COLO668 (cell line): Measurements from ENCODE around the gene MMP17.
A peak's percentile ranks its signal among the peaks of the same experiment; 100 is the strongest.
"Not testable (repeated sequence)": the region's sequence is repeated elsewhere in the genome, so short reads cannot be mapped to it uniquely, and the experiment has no call there.

Experiments
- DNase-seq: peaks from one replicate; lab custom pipeline; 2025; ENCODE audit not compliant: unreplicated experiment; lab: John Stamatoyannopoulos, UW

Gene MMP17

GRCh38 chr12:131862994-131863710 lies 35.0 kb downstream of the MMP17 start:
- DNase-seq = no peak

- no peak for DNase-seq
These were observed 35.7 kb downstream of the MMP17 start for GRCh38 chr12:131863711-131864396.

- no peak for DNase-seq
These were observed 36.3 kb downstream of the MMP17 start for GRCh38 chr12:131864469-131864868.

- peak; percentile 9 for DNase-seq
These were observed 37.1 kb downstream of the MMP17 start for GRCh38 chr12:131865180-131865875.

DNA sequence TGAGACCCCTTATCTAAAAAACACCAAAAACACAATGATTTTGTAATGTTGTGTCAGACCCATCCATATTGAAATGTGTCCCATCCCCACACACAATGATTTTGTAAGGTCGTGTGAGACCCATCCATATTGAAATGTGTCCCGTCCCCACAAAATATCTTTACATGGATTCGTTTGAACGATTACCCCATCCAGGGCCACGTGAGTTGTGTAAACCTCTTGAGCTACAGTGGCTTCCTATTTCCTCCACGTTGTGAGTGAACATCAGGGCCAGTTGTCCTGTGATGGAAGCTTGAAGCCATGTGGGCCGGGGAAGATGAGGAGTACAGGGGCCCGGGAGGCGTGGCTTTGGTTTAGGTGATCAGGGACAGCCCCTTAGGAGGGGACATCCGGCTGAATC lies 39.3 kb downstream of the MMP17 start:
- no peak for DNase-seq

DNA sequence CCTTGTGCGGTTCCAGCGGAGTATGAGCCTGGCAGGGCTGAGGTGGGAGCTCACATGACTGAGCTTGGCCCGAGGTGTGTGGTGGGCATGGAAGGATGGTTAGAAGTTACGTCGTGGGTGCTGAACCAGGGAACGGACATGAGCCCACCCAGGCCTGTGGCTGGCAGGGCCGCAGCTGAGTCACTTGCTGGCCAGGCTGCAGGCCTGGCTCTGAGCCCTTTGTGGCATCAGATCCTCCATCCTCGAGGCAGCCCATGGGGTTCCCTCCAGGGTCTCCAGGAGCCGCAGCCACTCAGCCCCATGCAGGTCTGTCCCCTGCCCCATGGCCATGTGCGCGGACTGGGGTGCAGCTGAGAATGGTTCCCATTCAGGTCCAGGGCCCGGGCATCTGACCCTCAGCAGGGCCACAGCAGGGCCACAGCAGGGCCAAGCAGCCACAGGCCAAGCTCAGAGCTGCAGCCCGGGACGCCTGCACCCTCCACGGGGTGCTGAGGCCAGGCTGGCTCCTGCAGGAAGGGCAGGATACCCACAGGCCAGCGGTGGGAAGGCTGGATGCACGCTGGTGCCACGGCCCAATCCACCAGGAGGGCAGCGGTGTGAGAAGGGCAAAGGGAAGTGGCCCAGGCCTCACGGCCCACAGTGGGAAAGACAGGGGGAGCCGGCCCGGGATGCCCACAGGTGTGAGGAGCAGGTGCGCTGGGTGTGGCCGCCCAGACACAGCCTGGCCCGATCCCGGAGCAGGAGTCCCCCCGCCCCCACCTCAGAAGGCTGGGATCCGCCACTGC lies 39.9 kb downstream of the MMP17 start:
- DNase-seq = no peak

DNA sequence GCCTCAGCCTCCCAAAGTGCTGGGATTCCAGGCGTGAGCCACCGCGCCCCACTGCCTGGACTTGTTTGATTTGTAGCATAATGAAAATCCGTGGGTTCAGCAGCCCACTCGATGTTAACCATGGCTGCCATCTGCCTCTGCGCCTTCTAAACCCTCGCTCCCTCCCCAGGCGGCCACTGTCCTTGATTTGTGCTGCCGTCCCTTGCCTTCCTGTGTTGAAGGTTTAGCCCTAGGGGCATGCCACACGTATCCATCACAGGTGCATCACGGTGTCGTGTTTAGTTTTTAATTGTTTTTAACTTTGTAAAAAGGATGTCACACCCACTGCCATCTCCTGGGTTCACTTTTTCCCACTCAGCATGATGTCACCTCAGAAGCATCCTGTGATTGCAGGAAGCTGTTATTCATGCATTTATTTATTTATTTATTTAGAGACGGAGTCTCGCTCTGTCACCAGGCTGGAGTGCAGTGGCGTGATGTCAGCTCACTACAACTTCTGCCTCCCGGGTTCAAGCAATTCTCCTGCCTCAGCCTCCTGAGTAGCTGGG lies 41.8 kb downstream of the MMP17 start:
- DNase-seq = peak; percentile 39

DNA sequence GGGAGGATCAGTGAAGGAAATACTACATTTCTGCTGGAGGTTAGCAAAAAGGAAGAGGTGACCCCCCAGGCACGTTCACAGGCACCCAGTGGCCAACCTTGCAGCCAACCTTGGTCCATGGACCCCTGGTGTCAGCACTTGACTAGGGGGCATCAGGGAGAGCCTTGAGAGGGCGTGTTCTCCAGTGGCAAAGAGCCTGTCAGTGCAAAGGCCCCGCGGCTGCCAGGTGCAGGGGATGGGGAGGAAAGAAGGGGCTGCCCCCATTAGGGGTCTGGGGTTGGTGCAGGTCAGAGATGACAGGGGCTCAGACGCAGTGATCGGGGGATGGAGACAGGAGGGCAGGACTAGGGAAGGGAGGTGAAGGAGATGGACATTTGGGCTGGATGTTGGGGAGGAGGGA lies 43.5 kb downstream of the MMP17 start:
- DNase-seq = no peak

DNA sequence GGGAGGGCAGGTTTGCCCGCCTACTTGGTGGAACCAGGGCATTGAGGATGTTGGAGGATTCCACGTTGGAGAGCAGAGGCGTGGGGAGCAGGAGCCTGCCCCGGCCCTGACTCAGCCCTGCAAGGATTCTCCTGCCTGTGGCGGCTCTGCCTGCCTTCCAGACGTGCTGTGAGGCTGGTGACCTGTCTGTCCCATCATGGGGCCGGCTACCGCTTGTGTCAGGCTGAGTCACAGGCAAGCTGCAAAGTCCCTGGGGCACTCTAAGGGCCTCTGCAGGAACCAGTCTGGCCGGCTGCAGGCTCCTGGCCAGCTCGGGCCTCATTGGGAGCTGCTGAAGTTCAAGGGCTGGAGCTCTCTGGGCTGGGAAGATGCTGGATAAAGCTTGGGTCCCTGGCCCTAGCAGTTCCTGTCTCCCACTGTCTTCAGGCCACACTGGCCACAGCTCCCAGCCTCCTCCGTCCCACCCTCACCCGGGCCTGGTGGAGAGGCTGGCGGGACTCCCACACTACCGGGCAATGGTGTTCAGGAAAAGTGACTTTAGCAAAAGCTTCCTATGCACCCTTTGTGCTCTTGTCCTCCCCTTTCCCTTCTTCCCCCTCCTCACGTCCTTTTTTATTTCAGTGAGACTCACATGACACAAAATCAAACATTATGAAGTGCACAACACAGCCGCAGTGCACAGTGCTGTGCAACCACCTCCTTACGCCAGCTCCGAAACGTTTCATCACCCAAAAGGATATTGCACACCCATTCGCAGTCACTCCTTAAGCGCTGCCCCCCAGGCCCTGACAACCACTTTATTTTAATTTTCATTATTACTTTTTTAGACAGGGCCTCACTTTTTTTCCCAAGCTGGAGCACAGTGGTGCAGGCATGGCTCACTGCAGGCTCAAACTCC lies 44.2 kb downstream of the MMP17 start:
- no peak for DNase-seq

- DNase-seq = no peak
These were observed 45.1 kb downstream of the MMP17 start for GRCh38 chr12:131873293-131873692.

- DNase-seq = not testable (repeated sequence)
These were observed 46.8 kb downstream of the MMP17 start for GRCh38 chr12:131874972-131875371.

GRCh38 chr12:131877216-131877615 lies 49.0 kb downstream of the MMP17 start:
- DNase-seq = not testable (repeated sequence)

DNA sequence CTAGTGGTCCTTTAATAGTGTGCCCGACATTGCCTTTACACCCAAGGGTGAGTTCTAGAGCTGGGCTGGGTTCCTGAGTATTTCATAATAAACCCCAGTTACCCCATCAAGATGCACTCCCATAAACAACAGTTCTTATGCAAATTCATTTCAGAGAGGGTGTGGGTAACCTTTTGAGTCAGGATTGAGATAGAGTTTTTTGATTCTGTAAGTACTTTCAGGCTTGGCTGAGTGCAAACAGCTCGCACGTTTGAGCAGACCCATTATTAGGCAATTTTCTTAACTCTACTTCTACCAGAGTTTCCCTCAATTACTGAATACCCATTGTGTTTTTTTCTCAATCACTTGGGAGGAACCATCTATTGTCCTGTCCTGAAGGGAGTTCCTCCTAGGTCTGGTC lies 50.2 kb downstream of the MMP17 start:
- DNase-seq = not testable (repeated sequence)

DNA sequence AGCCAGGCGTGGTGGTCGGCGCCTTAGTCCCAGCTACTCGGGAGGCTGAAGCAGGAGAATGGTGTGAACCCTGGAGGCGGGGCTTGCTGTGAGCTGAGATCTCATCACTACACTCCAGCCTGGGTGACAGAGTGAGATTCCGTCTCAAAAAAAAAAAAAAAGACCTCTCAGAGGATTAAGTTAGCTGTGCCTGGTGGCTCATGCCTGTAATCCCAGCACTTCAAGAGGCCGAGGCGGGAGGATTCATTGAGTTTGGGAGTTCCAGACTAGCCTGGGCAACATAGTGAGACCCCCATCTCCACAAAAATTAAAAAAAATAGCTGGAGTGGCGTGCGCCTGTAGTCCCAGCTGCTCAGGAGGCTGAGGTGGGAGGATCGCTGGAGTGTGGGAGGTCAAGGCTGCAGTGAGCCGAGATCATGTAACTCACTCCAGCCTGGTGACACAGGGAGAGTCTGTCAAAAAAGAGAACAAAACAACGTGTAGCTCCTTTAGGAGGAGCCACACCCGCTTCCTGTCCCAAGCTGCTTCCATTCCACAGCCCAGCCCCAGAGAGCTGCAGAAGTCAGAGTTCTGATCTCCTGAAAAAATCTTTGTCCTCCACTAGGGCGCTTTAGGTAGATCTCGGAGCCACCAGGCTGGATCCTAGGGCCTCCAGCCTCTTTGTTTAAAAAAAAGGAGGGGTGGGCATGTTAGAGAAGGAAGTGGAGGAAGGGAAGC lies 54.8 kb downstream of the MMP17 start:
- no peak for DNase-seq

DNA sequence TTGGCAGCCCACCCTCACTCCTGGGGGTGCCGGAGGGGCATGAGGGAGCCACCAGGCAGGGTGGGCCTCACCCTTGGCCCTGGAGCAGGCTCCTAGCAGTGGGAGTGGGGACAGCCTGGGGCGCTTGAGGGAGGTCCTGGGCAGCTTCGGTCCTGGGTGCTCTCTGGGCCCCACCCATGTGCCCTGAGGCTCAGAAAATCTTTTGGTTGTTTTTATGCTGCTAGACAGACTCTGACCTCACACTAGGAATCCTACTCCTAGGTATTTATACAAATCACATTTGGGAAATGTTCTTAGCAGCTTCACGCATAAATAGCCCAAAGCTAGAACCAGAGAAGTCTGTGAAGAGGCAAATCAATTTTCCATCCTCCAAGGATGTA lies 55.3 kb downstream of the MMP17 start:
- no peak for DNase-seq

GRCh38 chr12:131885076-131885475 lies 56.9 kb downstream of the MMP17 start:
- not testable (repeated sequence) for DNase-seq

- DNase-seq = no peak
These were observed 57.4 kb downstream of the MMP17 start for GRCh38 chr12:131885543-131886057.

DNA sequence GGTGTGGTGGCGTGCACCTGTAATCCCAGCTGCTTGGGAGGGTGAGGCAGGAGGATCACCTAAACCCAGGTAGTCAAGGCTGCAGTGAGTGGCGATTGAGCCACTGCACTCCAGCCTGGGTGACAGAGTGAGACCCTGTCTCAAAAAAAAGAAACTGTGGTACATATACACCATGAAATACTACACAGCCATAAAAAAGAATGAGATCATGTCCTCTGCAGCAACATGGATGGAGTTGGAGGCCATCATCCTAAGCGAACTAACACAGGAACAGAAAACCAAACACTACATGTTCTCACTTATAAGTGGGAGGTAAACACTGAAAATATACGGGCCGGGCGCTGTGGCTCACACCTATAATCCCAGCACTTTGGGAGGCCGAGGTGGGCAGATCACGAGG lies 63.5 kb downstream of the MMP17 start:
- not testable (repeated sequence) for DNase-seq
